ENCODE results near the gene ACSM2B.

DNA sequence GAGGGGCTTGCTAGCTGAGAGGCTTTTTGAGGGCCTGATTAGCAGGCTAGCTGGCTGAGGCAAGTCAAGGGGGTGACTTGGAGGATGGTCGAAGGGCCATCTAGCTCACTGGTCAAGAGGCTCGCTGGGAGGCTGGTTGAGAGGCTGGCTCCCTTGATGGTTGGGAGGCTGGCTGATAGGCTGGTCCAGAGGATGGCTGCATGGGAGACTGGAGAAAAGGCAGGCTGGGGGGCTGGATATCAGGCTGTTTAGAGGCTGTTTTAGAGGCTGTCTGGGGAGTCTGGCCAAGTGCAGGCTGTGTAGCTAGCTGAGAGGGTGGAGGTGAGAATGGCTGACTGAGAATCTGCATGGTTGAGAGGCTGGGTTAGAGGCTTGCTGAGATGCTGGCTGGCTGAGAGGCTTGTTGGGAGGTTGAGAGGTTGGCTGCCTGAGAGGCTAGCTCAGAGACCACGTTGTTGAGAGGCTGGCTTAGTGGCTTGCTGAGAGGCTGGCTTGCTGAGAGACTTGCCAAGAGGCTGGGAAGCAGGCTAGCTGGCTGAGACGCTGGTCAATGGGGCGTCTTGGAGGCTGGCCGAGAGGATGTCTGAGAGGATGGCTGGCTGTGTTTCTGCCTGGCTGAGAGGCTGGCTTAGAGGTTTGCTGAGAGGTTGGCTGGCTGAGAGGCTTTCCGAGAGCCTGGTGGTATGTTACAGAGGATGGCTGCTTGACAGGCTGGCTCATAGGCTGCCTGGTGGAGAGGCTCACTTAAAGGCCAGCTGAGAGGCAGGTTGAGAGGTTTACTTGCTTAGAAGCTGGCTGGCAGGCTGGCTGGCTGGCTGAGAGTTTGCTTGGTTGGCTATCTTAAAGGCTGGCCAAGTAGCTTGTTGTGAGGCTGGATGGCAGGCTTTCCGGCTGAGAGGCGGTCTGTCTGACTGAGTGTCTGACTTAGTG is 36.6 kb upstream of the ACSM2B start:
- TF ChIP-seq, protein P1, sequence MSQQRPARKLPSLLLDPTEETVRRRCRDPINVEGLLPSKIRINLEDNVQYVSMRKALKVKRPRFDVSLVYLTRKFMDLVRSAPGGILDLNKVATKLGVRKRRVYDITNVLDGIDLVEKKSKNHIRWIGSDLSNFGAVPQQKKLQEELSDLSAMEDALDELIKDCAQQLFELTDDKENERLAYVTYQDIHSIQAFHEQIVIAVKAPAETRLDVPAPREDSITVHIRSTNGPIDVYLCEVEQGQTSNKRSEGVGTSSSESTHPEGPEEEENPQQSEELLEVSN (IDR thresholded peaks at IDR 0.05; ENCODE audit: borderline replicate concordance, low read depth) = no peak
- no peak for TF ChIP-seq RNF2 (IDR thresholded peaks at IDR 0.05; ENCODE audit: borderline replicate concordance, low read depth)
- TF ChIP-seq, protein P2, sequence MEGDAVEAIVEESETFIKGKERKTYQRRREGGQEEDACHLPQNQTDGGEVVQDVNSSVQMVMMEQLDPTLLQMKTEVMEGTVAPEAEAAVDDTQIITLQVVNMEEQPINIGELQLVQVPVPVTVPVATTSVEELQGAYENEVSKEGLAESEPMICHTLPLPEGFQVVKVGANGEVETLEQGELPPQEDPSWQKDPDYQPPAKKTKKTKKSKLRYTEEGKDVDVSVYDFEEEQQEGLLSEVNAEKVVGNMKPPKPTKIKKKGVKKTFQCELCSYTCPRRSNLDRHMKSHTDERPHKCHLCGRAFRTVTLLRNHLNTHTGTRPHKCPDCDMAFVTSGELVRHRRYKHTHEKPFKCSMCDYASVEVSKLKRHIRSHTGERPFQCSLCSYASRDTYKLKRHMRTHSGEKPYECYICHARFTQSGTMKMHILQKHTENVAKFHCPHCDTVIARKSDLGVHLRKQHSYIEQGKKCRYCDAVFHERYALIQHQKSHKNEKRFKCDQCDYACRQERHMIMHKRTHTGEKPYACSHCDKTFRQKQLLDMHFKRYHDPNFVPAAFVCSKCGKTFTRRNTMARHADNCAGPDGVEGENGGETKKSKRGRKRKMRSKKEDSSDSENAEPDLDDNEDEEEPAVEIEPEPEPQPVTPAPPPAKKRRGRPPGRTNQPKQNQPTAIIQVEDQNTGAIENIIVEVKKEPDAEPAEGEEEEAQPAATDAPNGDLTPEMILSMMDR (IDR thresholded peaks at IDR 0.05) = no peak

All from A549 (cell line).